Keratinocyte (primary cell): ENCODE results near the gene ITIH4. TPM values are rescaled to one million over a fixed set of nuclear protein-coding genes. Genes with fewer than 3 reads are reported as not detected.

Source experiments
- DNase-seq: peaks from one replicate; pipeline ENCODE4 v3.0.0-alpha.2; 2011; ENCODE audit warnings: low read depth, missing footprints, low spot score
- FAIRE-seq: peaks from 2 replicates; lab custom pipeline; 2011; peaks lifted over from hg19 to GRCh38; lab: Jason Lieb, UNC
- H2AFZ ChIP-seq: 2 replicates; pipeline ENCODE4 v1.6.0; 2012; ENCODE audit warnings: low read length, control low read depth, inconsistent platforms; ENCODE audit not compliant: control insufficient read depth
- H3K27ac ChIP-seq: 2 replicates; pipeline ENCODE4 v1.5.1; 2011; ENCODE audit warnings: low read length; ENCODE audit not compliant: control insufficient read depth, insufficient read depth
- H3K27me3 ChIP-seq: 3 replicates; pipeline ENCODE4 v1.6.0; 2011; ENCODE audit warnings: low read length; ENCODE audit not compliant: control insufficient read depth, insufficient read depth; ENCODE audit errors: extremely low read depth
- H3K36me3 ChIP-seq, 2 experiments: 2 replicates in 1 of 2; 3 replicates in 1 of 2; pipeline ENCODE4 v1.5.1; 2011; ENCODE audit warnings: low read length in 2 of 2, mild to moderate bottlenecking in 1 of 2; ENCODE audit not compliant: control insufficient read depth in 2 of 2, insufficient read depth in 2 of 2; ENCODE audit errors: extremely low read depth in 1 of 2
- H3K4me1 ChIP-seq: 3 replicates; pipeline ENCODE4 v1.5.1; 2011; ENCODE audit warnings: low read length; ENCODE audit not compliant: control insufficient read depth, insufficient read depth; ENCODE audit errors: extremely low read depth
- H3K4me2 ChIP-seq: 3 replicates; pipeline ENCODE4 v1.6.0; 2011; ENCODE audit warnings: low read depth, low read length; ENCODE audit not compliant: control insufficient read depth, insufficient read depth; ENCODE audit errors: extremely low read depth
- H3K4me3 ChIP-seq, 3 experiments: fragments of 200-600 bp in 1 of 3; sonication (generic) in 1 of 3; 2 replicates in 2 of 3; 3 replicates in 1 of 3; pipeline ENCODE4 v1.5.1; 2011 to 2016; ENCODE audit warnings: low read length in 3 of 3, mild to moderate bottlenecking in 3 of 3, control low read depth in 2 of 3, inconsistent platforms in 1 of 3, low read depth in 1 of 3, mixed read lengths in 1 of 3, mixed run types in 1 of 3, moderate library complexity in 1 of 3; ENCODE audit not compliant: control insufficient read depth in 2 of 3, insufficient read depth in 2 of 3; ENCODE audit errors: extremely low read depth in 1 of 3
- H3K79me2 ChIP-seq: 2 replicates; pipeline ENCODE4 v1.6.0; 2012; ENCODE audit warnings: low read length; ENCODE audit not compliant: control insufficient read depth, insufficient read depth
- H3K9ac ChIP-seq: 3 replicates; pipeline ENCODE4 v1.6.0; 2011; ENCODE audit warnings: low read length; ENCODE audit not compliant: control insufficient read depth, insufficient read depth; ENCODE audit errors: extremely low read depth
- H3K9me1 ChIP-seq: 3 replicates; pipeline ENCODE4 v1.6.0; 2011; ENCODE audit warnings: low read length; ENCODE audit not compliant: control insufficient read depth, insufficient read depth; ENCODE audit errors: extremely low read depth
- H3K9me3 ChIP-seq: 2 replicates; pipeline ENCODE4 v1.5.1; 2012; ENCODE audit warnings: low read depth, low read length; ENCODE audit not compliant: control insufficient read depth
- H4K20me1 ChIP-seq: 3 replicates; pipeline ENCODE4 v1.6.0; 2011; ENCODE audit warnings: low read length; ENCODE audit not compliant: control insufficient read depth, insufficient read depth; ENCODE audit errors: extremely low read depth
- EZH2 ChIP-seq: IDR thresholded peaks from one replicate; pipeline ENCODE4 v1.6.1; 2012; ENCODE audit warnings: inconsistent platforms, mild to moderate bottlenecking, low read length, moderate library complexity
- dilution Hi-C: fragments of 300-500 bp; cut with MboI; formaldehyde crosslinking; loops from one replicate; pipeline ENCODE4 v1.7.0; 2020; ENCODE audit warnings: low sequenced_read_pairs; ENCODE audit not compliant: extremely low pct_ligation_motif_present
- polyA plus RNA-seq, 5 experiments: library from polyadenylated mRNA; depleted of rRNA in 3 of 5; stranded (reverse) in 3 of 5; stranded (forward) in 1 of 5; unstranded in 1 of 5; fragments of >200 nt; gene quantifications; 1 replicate in 1 of 5; 2 replicates in 3 of 5; 3 replicates in 1 of 5; pipeline versions ENCODE4 v1.2.1 to v1.2.3, GENCODE V29; 2011 to 2012; ENCODE audit warnings: missing spikeins in 2 of 5, low read depth in 1 of 5, low replicate concordance in 1 of 5
- TF ChIP-seq, protein P1 (sequence below), 3 experiments: IDR thresholded peaks in 1 of 3; conservative IDR thresholded peaks in 1 of 3; optimal IDR thresholded peaks in 1 of 3; 2 replicates in 2 of 3; 3 replicates in 1 of 3; pipeline versions ENCODE3 to v1.5.1; 2011; ENCODE audit warnings: low read length in 3 of 3, mild to moderate bottlenecking in 3 of 3, moderate library complexity in 2 of 3, control low read depth in 1 of 3, inconsistent platforms in 1 of 3; ENCODE audit not compliant: insufficient read depth in 2 of 3; ENCODE audit errors: extremely low read depth in 1 of 3

Gene ITIH4
- polyA plus RNA-seq, 1 donor (not counting 4 experiments of a cell fraction or from before 2014, with no cell fraction given), result 1.4 TPM

- FAIRE-seq (no peak), DNase-seq (no peak)
- Histone ChIP-seq H4K20me1 (no peaks in the 10 kb centered on the region), H3K36me3 (no peaks in the 10 kb centered on the region), H3K27me3 (no peaks in the 10 kb centered on the region), H3K4me2 (no peak overlapping the region), H2AFZ (no peak overlapping the region), H3K27ac (no peak overlapping the region), H3K4me1 (peaks cover 10% of the 10 kb centered on the region), H3K9ac (no peak overlapping the region), H3K79me2 (no peaks in the 10 kb centered on the region), H3K4me3 (no peak overlapping the region), H3K9me3 (no peaks in the 10 kb centered on the region), H3K9me1 (no peaks in the 10 kb centered on the region)
- dilution Hi-C loops, result no loop called here
- no peak for TF ChIP-seq EZH2
- TF ChIP-seq, protein P1, sequence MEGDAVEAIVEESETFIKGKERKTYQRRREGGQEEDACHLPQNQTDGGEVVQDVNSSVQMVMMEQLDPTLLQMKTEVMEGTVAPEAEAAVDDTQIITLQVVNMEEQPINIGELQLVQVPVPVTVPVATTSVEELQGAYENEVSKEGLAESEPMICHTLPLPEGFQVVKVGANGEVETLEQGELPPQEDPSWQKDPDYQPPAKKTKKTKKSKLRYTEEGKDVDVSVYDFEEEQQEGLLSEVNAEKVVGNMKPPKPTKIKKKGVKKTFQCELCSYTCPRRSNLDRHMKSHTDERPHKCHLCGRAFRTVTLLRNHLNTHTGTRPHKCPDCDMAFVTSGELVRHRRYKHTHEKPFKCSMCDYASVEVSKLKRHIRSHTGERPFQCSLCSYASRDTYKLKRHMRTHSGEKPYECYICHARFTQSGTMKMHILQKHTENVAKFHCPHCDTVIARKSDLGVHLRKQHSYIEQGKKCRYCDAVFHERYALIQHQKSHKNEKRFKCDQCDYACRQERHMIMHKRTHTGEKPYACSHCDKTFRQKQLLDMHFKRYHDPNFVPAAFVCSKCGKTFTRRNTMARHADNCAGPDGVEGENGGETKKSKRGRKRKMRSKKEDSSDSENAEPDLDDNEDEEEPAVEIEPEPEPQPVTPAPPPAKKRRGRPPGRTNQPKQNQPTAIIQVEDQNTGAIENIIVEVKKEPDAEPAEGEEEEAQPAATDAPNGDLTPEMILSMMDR (optimal IDR thresholded peaks at IDR 0.05 in 1 of 3, IDR thresholded peaks at IDR 0.05 in 1 of 3, conservative IDR thresholded peaks at IDR 0.05 in 1 of 3; ENCODE audit: extremely low read depth in 1 of 3, insufficient read depth in 2 of 3, low read length in 3 of 3), result no peak
Observed at GRCh38 chr3:52870471-52870870, 40.0 kb upstream of the ITIH4 start.

GRCh38 chr3:52866427-52866826 lies 36.0 kb upstream of the ITIH4 start:
- Histone ChIP-seq H3K4me3 (no peak overlapping the region), H3K79me2 (no peaks in the 10 kb centered on the region), H3K9me3 (no peaks in the 10 kb centered on the region), H3K9me1 (no peaks in the 10 kb centered on the region), H3K9ac (no peak overlapping the region), H3K36me3 (no peaks in the 10 kb centered on the region), H4K20me1 (no peaks in the 10 kb centered on the region), H3K27me3 (no peaks in the 10 kb centered on the region), H2AFZ (no peak overlapping the region), H3K27ac (no peak overlapping the region), H3K4me2 (no peak overlapping the region), H3K4me1 (no peaks in the 10 kb centered on the region)
- no peak for FAIRE-seq
- TF ChIP-seq, protein P1 (optimal IDR thresholded peaks at IDR 0.05 in 1 of 3, IDR thresholded peaks at IDR 0.05 in 1 of 3, conservative IDR thresholded peaks at IDR 0.05 in 1 of 3; ENCODE audit: extremely low read depth in 1 of 3, insufficient read depth in 2 of 3, low read length in 3 of 3), result no peak
- no peak for TF ChIP-seq EZH2
- dilution Hi-C loops, result no loop called here
- no peak for DNase-seq
